A673 (cell line): ENCODE data around the gene FNBP1.

Experiments
- CTCF ChIP-seq: fragments of 300-800, 200-600 bp; sonication (generic); conservative IDR thresholded peaks from 2 replicates; pipeline ENCODE4 v1.5.1; 2017; ENCODE audit warnings: low read depth, mild to moderate bottlenecking, antibody characterized with exemption, low read length, moderate library complexity, mixed read lengths
- EZH2 ChIP-seq: fragments of 200-600 bp; sonication (generic); IDR thresholded peaks from 2 replicates; pipeline ENCODE4 v1.6.1; 2017; ENCODE audit warnings: borderline replicate concordance, low read depth, mild to moderate bottlenecking, mixed read lengths, antibody characterized with exemption, low read length; ENCODE audit not compliant: poor library complexity, severe bottlenecking

DNA sequence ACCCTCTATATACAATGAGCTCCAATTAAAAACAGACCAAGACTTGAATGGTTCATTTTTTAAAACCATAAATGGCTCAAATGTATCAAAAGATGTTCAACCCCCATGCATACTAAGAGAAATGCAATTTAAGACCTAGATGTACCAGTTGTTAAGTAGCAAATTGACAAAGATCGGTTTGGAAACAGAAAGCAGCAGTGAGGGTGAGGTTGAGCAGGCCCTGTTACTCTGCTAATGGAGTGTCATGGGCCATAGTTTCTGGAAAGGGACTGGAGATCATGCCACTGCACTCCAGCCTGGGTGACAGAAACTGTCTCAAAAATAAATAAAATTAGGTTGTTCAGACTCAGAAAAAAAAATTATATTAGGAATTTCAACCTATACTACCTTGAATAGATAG is 55.0 kb downstream of the FNBP1 start:
- no peak for TF ChIP-seq CTCF
- no peak for TF ChIP-seq EZH2
